Measurements from ENCODE around the gene ANKRD11.

- TF ChIP-seq, protein P1, sequence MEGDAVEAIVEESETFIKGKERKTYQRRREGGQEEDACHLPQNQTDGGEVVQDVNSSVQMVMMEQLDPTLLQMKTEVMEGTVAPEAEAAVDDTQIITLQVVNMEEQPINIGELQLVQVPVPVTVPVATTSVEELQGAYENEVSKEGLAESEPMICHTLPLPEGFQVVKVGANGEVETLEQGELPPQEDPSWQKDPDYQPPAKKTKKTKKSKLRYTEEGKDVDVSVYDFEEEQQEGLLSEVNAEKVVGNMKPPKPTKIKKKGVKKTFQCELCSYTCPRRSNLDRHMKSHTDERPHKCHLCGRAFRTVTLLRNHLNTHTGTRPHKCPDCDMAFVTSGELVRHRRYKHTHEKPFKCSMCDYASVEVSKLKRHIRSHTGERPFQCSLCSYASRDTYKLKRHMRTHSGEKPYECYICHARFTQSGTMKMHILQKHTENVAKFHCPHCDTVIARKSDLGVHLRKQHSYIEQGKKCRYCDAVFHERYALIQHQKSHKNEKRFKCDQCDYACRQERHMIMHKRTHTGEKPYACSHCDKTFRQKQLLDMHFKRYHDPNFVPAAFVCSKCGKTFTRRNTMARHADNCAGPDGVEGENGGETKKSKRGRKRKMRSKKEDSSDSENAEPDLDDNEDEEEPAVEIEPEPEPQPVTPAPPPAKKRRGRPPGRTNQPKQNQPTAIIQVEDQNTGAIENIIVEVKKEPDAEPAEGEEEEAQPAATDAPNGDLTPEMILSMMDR (optimal IDR thresholded peaks at IDR 0.05 in 1 of 3, IDR thresholded peaks at IDR 0.05 in 1 of 3, conservative IDR thresholded peaks at IDR 0.05 in 1 of 3; ENCODE audit: extremely low read depth in 1 of 3, insufficient read depth in 2 of 3, low read length in 3 of 3): no peak
- TF ChIP-seq EZH2 (IDR thresholded peaks at IDR 0.05; ENCODE audit: low read length): no peak
Measured at GRCh38 chr16:89407282-89407924, 83.0 kb downstream of the ANKRD11 start.
